A673 (cell line): ENCODE measurements around the gene BTBD9.

Experiments used
- CTCF ChIP-seq: fragments of 300-800, 200-600 bp; sonication (generic); conservative IDR thresholded peaks from 2 replicates; pipeline ENCODE4 v1.5.1; 2017; ENCODE audit warnings: low read depth, mild to moderate bottlenecking, antibody characterized with exemption, low read length, moderate library complexity, mixed read lengths
- EZH2 ChIP-seq: fragments of 200-600 bp; sonication (generic); IDR thresholded peaks from 2 replicates; pipeline ENCODE4 v1.6.1; 2017; ENCODE audit warnings: borderline replicate concordance, low read depth, mild to moderate bottlenecking, mixed read lengths, antibody characterized with exemption, low read length; ENCODE audit not compliant: poor library complexity, severe bottlenecking

- no peak for TF ChIP-seq CTCF
- TF ChIP-seq EZH2: no peak
These were observed 67.4 kb downstream of the BTBD9 start for GRCh38 chr6:38572186-38572813.
